GM19438 (cell line): Measurements from ENCODE around the gene ST8SIA3.
"Not testable (repeated sequence)": the region's sequence is repeated elsewhere in the genome, so short reads cannot be mapped to it uniquely, and the experiment has no call there.

Experiments used
- ATAC-seq: cut with Tn5 transposase; IDR thresholded peaks from one replicate; pipeline ENCODE4 v1.9.1; 2021; ENCODE audit warnings: low read depth; ENCODE audit not compliant: unreplicated experiment

ST8SIA3 gene

DNA sequence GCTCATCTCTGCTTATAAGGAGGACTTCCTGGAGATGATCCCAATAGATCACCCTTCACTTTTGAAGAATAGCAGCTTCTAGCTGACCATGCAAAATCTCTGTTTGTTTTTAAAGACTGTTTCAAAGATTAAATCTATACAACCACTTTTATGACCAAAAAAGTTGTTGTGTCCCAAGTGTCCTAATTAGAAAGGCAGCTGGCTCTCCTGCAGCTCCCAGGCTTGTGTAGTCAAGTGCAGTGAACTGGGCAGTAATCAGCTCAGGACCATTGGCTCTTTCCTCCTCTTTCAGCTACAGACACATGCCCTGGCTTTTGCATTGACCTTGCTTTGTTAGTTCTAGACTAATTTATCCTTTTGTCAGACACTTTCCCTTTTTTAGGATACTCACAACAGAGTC is 10.4 kb downstream of the ST8SIA3 start:
- ATAC-seq = no peak

DNA sequence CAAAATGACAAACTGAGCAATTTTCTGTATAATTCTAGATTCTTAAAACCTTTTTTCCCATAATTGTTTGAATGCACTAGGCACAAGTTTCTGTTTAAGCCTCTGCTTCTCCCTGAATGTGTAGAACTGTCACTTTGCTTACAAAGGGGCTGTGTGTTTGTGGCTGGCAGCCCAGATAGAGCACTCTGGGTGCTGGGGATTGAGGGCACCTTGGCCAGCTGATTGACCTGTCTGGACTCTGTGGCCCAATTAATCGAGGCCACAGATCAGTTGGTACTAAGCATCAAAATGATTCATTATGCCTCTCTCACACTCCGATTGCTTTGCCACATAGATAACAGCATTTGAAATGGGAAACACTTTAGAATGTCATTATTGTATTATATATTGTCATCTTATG is 12.1 kb downstream of the ST8SIA3 start:
- ATAC-seq = no peak

DNA sequence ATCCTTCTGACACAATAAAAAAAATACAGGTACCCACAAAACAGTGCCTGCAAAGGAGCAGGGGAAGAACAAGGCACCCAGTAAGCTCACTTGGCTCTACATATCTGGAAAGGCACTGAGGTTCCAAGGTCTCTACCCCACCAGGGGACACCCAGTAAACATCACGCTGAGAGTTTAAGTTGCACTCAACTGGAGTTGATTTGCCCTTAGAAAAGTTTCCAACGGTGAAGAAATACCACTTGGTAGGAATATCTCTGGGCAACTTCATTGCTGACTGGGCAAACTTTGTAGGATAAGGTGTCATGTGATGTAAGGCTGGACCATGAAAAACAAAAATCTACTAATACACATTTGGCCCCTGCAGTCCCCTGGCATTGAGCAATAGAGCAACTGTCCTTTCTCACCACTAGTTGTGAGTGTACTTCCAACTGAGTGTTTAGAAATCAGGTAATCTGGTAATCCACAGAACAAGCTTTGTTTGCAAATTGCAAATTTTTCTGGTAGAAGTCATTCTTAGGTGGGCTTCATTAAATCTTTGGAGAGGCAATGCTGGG is 14.2 kb downstream of the ST8SIA3 start:
- ATAC-seq = no peak

DNA sequence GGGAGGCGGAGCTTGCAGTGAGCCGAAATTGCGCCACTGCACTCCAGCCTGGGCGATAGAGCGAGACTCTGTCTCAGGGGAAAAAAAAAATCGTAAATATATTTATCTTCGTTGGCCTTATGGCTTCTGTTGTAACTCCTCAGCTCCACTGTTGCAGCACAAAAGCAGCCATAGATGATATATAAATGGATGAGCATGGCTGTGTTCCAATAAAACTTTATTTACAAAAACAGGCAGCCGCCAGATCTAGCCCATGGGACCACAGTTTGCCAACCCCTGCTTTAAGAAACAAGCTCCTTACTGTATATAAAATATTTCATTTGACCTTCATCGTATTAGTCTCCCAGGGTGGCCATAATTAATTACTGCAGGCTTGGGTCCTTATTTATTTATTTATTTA is 20.1 kb downstream of the ST8SIA3 start:
- ATAC-seq = no peak

DNA sequence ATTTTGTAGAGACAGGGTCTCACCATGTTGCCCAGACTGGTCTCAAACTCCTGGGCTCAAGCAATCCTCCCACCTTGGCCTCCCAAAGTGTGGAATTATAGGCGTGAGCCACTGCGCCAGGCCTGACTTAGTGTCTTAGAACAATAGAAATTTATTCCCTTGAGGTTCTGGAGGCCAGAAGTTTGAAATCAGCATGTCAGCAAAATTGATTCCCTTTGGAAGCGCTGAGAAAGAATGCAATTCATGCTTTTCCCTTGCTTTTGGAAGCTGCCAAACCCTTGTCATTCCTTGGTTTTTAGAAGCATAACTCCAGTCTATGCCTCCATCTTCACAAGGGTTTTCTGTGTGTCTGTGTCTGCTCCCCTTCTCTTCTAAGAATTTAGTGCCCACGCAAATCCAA is 20.7 kb downstream of the ST8SIA3 start:
- no peak for ATAC-seq

DNA sequence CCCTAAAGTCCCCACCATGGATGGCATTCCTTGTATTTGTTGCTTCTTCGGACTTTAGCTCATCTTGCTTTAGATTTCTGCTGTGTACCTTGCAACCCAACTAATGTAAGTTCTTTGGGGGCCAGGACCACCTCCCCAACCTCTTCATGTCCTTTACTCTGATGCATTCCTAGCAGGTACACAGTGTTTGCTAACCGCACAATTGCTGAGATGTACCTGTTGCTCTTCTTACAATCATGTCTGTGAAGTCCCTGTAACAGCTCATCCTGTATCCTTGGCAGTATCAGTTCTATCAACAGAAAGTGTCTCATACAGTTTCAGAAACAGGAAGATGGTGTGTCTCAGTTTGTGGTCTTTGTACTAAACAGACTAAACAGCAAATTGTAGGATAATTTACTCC is 24.1 kb downstream of the ST8SIA3 start:
- no peak for ATAC-seq

DNA sequence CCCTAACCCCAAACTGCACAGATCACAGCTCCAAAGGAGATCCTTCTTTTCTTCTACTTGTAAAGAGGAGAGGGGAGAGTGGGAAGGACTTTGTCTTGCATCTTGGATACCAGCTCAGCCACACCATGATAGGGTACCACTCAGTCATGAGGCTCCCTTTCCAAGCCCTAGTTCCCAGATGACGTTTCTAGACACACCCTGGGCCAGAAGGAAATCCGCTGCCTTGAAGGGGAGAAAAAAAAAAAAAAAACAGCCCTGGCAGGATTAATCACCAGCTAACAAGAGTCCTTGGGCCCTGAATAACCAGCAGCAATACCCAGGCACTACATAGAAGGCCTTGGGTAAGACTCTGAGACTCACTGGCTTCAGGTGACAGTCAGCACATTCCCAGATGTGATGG is 36.9 kb downstream of the ST8SIA3 start:
- no peak for ATAC-seq

DNA sequence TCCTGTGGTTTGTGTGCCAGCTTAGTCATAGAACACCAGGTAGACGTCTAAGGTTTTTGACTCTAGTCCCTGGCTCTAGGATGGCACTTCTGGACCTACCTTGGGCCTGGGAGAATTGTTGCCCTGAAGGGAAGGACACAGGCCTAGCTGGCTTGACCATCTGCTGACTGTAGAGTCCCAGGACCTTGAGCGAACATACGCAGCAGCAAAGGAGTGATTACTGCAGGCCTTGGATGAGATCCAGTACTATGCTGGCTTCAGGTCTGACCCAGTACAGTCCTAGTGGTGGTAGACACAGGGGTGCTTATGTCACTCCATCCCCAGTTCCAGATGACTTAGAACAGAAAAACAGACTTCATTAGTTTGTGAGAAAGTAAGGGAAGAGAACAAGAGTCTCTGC is 37.7 kb downstream of the ST8SIA3 start:
- ATAC-seq = no peak

DNA sequence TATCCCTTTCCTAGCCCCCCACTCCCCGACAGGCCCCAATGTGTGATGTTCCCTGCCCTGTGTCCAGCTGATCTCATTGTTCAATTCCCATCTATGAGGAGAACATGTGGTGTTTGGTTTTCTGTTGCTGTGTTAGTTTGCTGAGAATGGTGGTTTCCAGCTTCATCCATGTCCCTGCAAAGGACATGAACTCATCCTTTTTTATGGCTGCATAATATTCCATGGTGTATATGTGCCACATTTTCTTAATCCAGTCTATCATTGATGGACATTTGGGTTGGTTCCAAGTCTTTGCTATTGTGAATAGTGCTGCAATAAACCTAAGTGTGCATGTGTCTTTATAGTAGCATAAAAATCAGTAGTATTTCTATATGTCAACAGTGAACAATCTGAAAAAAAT is 42.4 kb downstream of the ST8SIA3 start:
- ATAC-seq = not testable (repeated sequence)

DNA sequence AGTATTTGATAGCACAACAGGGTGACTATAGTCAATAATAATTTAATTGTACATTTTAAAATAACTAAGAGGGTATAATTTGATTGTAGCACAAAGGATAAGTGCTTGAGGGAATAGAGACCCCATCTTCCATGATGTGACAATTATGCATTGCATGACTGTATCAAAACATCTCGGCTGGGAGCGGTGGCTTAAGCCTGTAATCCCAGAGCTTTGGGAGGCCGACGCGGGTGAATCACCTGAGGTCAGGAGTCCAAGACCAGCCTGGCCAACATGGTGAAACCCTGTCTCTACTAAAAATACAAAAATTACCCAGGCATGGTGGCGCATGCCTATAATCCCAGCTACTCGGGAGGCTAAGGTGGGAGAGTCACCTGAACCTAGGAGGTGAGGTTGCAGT is 44.5 kb downstream of the ST8SIA3 start:
- ATAC-seq = not testable (repeated sequence)

DNA sequence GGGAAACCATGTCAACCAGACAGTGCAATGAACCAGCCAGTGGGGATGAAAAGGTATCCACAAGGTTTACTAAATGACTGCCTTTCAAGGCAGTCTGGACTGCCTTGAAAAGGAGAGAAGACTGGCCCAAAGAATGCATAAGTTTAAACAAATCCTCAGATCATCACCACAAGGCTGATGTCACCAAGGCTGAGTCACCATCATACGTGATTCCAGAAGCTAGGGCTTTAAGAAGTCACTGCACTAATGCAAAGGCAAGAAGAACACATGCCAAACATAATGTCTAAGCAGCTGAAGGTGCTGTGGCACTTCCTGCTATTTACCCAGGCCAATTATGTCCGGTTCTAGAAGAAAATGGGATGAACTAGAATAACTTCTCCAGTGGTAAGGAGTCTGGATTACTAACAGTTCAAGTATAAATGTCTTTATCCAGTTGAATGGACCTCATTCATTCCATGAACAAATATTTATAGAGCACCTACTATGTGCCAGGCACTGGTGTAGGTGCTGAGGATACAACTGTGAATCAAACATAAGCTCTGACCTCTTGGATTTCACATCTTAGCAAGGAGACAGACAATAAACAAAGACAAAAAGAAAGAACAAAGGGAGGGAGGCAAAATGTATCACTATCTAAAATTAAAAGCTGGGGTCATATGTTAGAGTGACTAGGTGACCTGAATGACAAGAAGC is 45.2 kb downstream of the ST8SIA3 start:
- no peak for ATAC-seq

DNA sequence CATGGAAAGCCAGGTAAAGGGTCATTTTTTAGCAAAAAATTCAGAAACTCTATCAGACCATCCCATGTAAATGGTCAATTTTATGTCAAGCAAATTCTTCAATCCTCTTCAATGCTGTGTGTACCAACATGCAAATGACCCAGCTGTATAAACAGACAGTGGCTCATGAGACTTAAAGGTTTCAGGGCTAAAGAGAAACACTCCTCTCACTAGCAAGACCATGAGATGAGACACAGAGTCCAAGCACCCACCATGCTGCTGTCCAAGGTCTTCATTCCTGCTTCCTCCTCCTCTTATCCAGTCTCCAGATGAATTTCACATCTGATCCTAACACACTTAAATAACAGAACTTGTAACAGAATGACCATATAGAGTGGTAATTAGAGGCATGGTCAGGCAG is 52.0 kb downstream of the ST8SIA3 start:
- no peak for ATAC-seq

DNA sequence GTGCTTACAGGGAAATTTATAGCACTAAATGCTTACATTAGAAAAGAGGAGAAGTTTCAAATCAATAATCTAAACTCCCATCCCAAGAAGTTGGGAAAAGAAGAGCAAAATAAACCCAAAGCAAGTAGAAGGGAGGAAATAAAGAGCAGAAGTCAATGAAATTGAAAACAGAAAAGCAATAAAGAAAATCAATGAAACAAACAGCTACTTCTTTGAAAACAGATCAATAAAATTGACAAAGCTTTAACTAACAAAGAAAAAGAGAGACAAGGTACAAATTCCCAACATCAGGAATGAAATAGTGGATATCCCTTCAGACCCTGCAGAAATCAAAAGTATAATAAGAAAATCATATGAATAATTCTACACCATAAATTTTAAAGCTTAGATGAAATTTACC is 57.3 kb downstream of the ST8SIA3 start:
- ATAC-seq = no peak

DNA sequence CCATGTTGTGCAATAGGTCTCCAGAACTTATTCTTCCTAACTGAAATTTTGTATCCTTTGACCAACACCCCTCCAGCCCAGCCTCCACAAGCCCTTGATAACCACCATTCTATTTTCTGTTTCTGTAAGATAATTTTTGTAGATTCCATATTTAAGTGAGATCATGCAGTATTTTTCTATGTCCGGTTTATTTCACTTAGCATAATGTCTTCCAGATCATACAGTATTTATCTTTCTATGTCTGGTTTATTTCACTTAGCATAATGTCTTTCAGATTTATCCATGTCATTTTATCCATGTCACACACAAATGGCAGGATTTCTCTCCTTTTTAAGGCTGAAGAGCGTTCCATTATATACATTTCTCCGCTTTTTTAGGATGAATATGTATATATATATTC is 58.4 kb downstream of the ST8SIA3 start:
- ATAC-seq = no peak

DNA sequence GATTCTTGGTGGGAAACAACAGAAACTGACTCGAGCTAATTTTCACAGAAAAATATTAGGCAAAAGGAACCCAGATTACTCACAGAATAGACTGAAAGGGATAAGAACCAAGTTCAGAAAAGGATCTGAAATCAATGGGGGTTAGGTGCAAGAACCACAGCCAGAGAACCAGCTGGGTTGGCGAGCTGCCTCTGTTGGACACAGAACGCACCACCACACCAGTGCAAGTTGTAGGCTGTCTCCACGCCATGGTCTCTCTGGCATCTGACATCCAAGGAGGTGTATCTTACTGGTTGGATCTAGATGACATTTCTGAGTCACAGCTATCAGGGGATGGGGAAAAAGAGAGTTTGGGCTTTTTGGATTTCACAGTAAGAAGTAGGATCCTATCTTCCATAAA is 64.2 kb downstream of the ST8SIA3 start:
- no peak for ATAC-seq
